ENCODE results near the gene TRPM8. TPM values are rescaled to one million over a fixed set of nuclear protein-coding genes. Genes with fewer than 3 reads are reported as not detected.

TRPM8 gene
- total RNA-seq, 1 donor from 2014 or later, result not detected

- no peak overlapping the region for H3K27ac Mint-ChIP-seq
- peaks cover 3% of the 10 kb centered on the region for H3K36me3 Mint-ChIP-seq
- peaks cover 32% of the 10 kb centered on the region for H3K9me3 Mint-ChIP-seq
- no peak for DNase-seq (ENCODE audit: low spot score in 2 of 2, unreplicated experiment in 2 of 2)
- TF ChIP-seq CTCF (IDR thresholded peaks at IDR 0.05; ENCODE audit: unreplicated experiment), result no peak
- peaks cover 19% of the 10 kb centered on the region for H3K27me3 Mint-ChIP-seq (ENCODE audit: low read depth)
- no peak overlapping the region for H3K4me3 Mint-ChIP-seq
- H3K4me1 Mint-ChIP-seq, result no peaks in the 10 kb centered on the region
Measured at GRCh38 chr2:234033174-234033573, 116.0 kb downstream of the TRPM8 start.

GRCh38 chr2:234033885-234034284 is 116.7 kb downstream of the TRPM8 start:
- no peak for DNase-seq (ENCODE audit: low spot score in 2 of 2, unreplicated experiment in 2 of 2)
- no peaks in the 10 kb centered on the region for H3K4me1 Mint-ChIP-seq
- peaks cover 38% of the 10 kb centered on the region for H3K9me3 Mint-ChIP-seq
- H3K4me3 Mint-ChIP-seq, result no peak overlapping the region
- peaks cover 24% of the 10 kb centered on the region for H3K27me3 Mint-ChIP-seq (ENCODE audit: low read depth)
- no peak for TF ChIP-seq CTCF (IDR thresholded peaks at IDR 0.05; ENCODE audit: unreplicated experiment)
- H3K36me3 Mint-ChIP-seq, result peaks cover 3% of the 10 kb centered on the region
- H3K27ac Mint-ChIP-seq, result no peak overlapping the region

GRCh38 chr2:234038076-234038802 is 121.1 kb downstream of the TRPM8 start:
- peaks cover 37% of the 10 kb centered on the region for H3K9me3 Mint-ChIP-seq
- no peak overlapping the region for H3K27ac Mint-ChIP-seq
- TF ChIP-seq CTCF (IDR thresholded peaks at IDR 0.05; ENCODE audit: unreplicated experiment), result no peak
- peaks cover 52% of the 10 kb centered on the region for H3K27me3 Mint-ChIP-seq (ENCODE audit: low read depth)
- peaks cover 3% of the 10 kb centered on the region for H3K36me3 Mint-ChIP-seq
- no peaks in the 10 kb centered on the region for H3K4me1 Mint-ChIP-seq
- no peak overlapping the region for H3K4me3 Mint-ChIP-seq
- DNase-seq (ENCODE audit: low spot score in 2 of 2, unreplicated experiment in 2 of 2), result no peak

- no peaks in the 10 kb centered on the region for H3K4me1 Mint-ChIP-seq
- H3K4me3 Mint-ChIP-seq, result no peak overlapping the region
- TF ChIP-seq CTCF (IDR thresholded peaks at IDR 0.05; ENCODE audit: unreplicated experiment), result no peak
- no peak for DNase-seq (ENCODE audit: low spot score in 2 of 2, unreplicated experiment in 2 of 2)
- no peaks in the 10 kb centered on the region for H3K36me3 Mint-ChIP-seq
- peaks cover 73% of the 10 kb centered on the region for H3K27me3 Mint-ChIP-seq (ENCODE audit: low read depth)
- no peaks in the 10 kb centered on the region for H3K9me3 Mint-ChIP-seq
- no peak overlapping the region for H3K27ac Mint-ChIP-seq
Measured at GRCh38 chr2:234044157-234044556, 127.0 kb downstream of the TRPM8 start.

GRCh38 chr2:234046521-234046920 is 129.3 kb downstream of the TRPM8 start:
- H3K27ac Mint-ChIP-seq, result no peak overlapping the region
- no peaks in the 10 kb centered on the region for H3K36me3 Mint-ChIP-seq
- H3K4me1 Mint-ChIP-seq, result no peaks in the 10 kb centered on the region
- no peaks in the 10 kb centered on the region for H3K9me3 Mint-ChIP-seq
- no peak overlapping the region for H3K4me3 Mint-ChIP-seq
- TF ChIP-seq CTCF (IDR thresholded peaks at IDR 0.05; ENCODE audit: unreplicated experiment), result no peak
- DNase-seq (ENCODE audit: low spot score in 2 of 2, unreplicated experiment in 2 of 2), result no peak
- H3K27me3 Mint-ChIP-seq (ENCODE audit: low read depth), result peaks cover 70% of the 10 kb centered on the region
